HG02973 (cell line): ENCODE data around the gene ZNF362.
A peak's percentile ranks its signal among the peaks of the same experiment; 100 is the strongest.

Source experiments
- ATAC-seq: cut with Tn5 transposase; IDR thresholded peaks from one replicate; pipeline ENCODE4 v1.9.1; 2021; ENCODE audit warnings: moderate library complexity; ENCODE audit not compliant: unreplicated experiment

Gene ZNF362

DNA sequence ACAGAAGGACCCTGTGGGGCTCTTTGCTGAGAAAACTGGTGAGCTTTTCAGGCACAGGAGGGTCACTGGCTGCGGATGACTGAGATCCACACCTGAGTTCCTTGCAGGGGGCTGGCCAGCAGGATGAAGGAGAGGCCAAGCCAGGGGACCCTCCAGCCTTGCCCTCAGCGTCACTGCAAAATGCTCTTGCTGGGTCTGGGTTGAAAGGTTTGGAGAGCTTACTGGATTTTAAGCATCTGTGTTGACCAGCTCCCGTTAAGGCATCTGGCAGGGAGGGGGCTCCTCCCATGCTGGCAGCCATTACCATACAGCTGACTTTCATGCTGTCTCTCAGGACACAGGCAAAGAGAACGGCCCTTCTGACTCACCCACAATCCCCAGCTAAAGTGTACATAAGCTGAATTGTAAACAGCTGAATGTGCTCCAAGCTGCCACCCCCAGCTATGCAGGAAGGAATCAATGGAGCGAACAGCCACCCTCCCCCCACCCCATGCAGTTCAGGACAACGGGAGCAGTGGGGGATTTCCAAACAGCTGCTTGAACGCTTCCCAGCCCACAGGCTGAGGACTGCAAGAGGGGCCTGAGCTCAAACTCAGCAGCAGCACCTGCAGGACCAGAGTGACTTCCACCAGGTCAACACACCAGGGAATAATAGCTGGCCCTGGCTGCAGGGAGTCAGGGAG lies 85.9 kb downstream of the ZNF362 start:
- ATAC-seq, result no peak

DNA sequence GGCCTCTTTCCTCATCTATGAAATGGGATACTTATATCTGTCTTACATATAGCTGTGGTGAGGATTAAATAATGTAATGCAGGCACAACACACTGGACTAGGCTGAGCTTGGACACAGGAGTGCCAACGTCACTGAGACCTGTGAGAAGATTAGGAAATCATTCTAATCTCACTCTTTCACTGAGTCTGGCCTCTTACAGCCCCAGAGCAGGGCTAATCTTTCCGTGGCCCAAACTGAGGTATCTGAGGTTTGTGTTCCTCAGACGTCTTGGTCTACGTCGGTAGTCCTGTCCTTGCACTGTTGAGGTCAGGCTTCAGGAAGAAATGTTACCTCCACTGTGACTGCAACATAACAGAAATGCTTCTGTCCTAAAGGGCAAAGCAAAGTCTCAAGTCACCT lies 87.2 kb downstream of the ZNF362 start:
- no peak for ATAC-seq

DNA sequence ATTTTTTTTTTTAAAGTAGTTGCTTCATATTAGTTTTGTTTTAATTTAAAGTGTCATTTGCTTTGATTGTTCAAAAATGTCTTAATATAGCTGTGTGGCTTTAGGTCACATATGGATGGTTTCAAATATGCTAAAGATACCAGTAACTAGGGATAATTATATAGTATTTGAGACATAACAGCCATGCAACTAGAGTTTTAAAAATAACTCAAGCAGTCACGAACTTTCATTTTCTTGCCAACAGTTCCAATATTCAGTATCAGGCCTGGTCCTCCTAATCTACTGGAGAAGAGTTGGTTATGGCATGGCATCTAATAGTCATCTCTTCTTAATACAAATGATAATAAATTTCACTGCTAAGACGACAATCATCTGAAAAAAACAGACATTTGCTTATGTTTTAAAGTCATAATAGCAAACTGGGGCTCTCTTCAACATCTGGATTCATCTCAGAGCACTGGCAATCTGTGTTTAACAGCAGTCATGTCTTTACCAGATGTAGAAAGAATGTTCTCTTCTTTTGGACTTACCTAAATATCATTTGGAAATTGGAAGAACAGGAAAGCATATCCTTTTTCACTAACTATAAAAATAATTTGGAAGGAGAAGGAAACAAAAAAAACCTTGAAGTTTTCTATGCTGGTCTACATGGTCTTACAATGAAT lies 88.7 kb downstream of the ZNF362 start:
- no peak for ATAC-seq

DNA sequence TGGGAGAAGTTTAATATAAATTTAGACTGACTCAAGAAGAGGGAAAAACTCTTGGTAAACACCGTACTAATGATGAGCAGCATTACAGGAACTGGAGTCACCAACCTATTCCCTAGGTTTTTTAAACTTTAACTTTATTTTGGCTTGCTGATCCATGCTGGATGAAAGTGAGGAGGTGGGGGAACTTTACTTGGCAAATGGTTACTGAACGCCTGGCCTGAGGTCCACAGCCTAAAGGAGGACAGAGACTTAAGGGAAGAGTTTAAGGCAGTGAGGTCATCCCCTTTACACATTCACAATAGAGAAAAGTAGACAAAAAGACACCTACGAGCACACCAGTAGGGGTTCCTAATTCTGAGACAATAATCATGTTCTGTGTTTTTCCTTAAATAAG lies 90.2 kb downstream of the ZNF362 start:
- no peak for ATAC-seq

DNA sequence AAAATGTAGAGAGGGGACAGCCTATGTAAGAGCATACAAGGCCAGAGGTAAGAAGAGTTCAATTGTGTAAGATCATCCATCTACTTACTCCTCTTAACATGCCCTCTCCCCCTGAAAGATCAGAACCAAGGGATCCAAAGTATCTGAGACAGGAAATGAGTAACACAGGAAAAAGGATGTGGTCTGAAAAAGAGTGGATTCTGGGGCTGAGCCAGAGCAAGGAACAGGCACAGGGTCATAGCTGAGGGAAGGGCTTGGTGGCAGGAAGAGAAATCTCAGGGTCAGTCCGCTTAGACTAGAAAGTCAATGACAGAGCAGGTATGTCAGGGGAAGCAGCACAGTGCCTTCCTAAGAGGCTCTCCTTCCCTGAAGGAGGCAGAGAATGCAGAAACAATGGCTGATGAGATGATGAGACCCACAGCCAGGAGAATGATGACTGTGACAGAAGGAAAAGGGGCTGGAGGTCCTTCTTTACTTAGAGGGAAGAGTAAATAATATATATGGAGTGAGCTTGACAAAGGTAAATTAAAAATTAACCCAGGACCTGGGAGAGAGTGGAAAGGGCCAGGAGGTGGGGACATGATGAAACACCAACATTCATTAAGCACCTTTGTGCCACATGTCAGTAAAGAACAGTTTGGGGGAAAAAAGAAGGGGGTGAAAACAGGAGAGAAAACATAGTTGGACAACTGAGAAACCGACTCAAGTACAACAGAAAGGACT lies 90.8 kb downstream of the ZNF362 start:
- no peak for ATAC-seq

DNA sequence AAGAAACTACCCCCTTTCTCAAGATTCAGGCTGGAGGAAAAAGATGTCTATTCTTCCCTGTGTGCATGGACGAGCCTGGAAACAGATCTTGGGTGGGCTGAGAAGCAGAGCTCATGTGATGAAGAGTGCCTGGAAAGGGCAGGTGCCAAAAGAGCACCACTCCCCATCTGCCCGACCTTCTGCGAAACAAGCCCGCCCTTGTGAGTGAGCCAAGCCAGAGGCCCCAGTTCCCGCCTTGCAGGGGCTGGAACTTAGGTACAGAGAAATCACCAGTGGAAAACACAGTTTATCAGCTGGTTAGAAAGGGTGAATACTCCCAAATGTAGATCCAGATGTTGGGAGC lies 91.3 kb downstream of the ZNF362 start:
- no peak for ATAC-seq

DNA sequence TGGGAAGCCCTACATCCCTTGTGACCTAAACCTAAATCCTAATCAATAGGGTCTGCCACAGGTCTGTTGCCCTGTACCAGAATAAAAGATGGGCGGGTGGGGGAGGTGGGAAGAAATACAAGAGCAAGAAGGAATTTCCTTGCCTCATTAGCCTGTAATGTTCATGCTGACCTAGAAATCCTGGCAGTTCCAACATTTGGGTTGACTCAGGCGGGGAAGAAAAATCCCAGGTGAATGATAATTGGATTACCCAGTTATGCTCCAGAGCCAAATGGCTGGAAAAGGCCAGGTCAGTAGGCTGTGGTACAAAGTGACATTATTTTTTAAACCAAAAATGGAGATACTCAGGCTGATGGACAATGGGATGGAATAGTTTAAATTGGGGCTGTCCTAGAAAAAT lies 91.9 kb downstream of the ZNF362 start:
- ATAC-seq, result no peak

DNA sequence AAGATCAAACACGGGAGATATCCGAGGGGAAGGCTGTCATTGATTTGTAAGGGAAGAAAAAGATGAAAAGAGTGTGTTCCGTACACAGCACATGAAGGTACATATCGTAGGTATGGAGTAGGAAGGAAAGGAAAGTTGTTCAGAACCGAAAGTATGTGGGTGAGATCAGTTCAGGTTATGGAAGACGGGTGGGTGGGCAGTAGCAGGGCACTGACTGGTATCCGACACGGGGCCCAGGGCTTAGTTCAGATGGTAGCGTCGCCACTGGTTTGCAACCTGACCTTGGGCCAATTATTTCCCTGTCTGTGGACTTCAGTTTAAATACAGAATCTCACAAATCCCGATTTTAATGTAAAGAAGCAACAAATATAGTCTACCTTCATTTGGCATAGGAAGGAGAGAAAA lies 92.4 kb downstream of the ZNF362 start:
- ATAC-seq, result no peak

DNA sequence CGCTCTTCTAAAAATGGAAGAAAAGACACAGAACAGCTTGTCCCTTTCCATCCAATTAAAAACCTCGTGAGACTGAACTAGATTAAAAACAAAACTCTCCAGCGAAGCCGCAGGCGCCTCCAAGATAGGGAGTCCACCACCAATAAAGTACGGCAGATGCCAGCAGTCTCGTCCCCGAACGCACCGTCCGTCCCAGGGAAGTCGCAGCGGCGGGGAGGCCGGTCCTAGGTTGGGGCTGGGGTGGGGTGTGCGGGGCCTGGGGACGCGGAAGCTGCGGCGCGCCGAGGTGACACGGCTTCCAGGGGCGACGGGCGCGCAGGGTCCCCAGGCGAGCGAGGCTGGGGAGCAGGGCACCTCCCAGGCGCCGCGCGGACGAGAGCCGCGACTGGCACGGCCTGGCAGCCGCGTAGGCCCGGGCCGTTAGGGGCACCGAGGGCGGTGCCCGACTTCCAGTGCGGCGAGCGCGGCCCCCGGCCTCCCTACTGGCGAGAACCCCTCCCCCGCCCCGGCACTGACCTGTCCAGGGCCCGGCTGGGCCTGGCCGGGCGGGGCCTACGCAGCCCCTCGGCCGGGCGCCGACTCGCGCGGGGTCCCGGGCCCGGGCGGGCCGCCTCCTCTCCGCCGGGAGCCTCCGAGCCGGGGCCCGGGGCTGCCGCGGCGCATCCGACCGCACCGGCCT lies 92.9 kb downstream of the ZNF362 start:
- ATAC-seq, result peak; percentile 29

DNA sequence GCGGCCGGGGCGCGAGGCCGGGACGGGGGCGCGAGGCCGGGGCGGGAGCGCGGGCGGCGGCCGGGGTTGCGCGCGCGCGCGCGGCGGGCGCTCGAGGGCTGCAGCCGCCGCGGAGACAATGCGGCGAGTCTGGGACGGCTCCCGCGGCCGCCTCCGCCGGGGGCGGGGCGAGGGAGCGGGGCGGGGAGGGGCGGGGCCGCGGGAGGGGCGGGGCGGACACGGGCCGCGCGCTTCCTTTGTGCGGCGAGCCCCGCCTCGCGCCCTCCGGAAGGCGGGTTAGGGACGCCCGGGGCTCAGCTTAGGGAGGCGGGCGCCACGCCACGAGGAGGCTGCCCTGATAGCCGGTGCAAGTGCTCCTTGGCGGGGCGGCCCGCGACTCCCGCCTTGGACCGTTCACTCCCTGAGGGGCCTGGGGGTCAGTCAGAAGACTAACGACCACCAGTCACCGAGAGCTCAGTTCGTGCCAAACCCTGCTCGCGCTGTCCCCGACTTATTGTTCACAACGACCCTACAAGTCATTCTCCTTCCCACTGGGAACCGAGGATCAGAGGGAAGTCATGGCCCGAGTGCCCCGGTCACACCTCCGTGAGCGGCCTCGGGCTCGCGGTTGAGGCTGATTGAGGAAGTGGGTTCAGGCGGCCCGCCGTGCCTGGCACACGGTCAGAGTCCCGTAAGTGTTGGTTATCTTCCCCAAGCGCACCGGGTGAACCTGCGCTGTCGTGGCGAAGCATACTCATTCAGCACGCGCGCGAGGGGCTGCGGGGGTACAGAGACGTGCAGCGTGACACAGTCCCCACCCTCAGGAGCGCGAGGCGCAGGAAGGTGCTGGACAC lies 93.7 kb downstream of the ZNF362 start:
- peak; percentile 74 for ATAC-seq
